Islet precursor cell (in vitro differentiated cells): ENCODE results near the gene NSF.
"Not testable (repeated sequence)": the region's sequence is repeated elsewhere in the genome, so short reads cannot be mapped to it uniquely, and the experiment has no call there.

Experiments
- DNase-seq: peaks from one replicate; pipeline ENCODE4 v3.0.0-alpha.2; 2018

Gene NSF

GRCh38 chr17:46632146-46632545 is 41.7 kb downstream of the NSF start:
- DNase-seq, result not testable (repeated sequence)

- not testable (repeated sequence) for DNase-seq
Measured at GRCh38 chr17:46634844-46635243, 44.4 kb downstream of the NSF start.

- DNase-seq, result not testable (repeated sequence)
Measured at GRCh38 chr17:46641861-46642656, 51.6 kb downstream of the NSF start.

GRCh38 chr17:46647251-46647650 is 56.8 kb downstream of the NSF start:
- not testable (repeated sequence) for DNase-seq

GRCh38 chr17:46647688-46648278 is 57.3 kb downstream of the NSF start:
- not testable (repeated sequence) for DNase-seq

GRCh38 chr17:46649246-46649645 is 58.8 kb downstream of the NSF start:
- peak; percentile 3 for DNase-seq

- DNase-seq, result not testable (repeated sequence)
Measured at GRCh38 chr17:46652024-46652643, 61.7 kb downstream of the NSF start.

- not testable (repeated sequence) for DNase-seq
Measured at GRCh38 chr17:46658235-46658634, 67.8 kb downstream of the NSF start.

GRCh38 chr17:46659702-46660101 is 69.2 kb downstream of the NSF start:
- not testable (repeated sequence) for DNase-seq

GRCh38 chr17:46663123-46663522 is 72.7 kb downstream of the NSF start:
- DNase-seq, result not testable (repeated sequence)

GRCh38 chr17:46663552-46663951 is 73.1 kb downstream of the NSF start:
- DNase-seq, result not testable (repeated sequence)

GRCh38 chr17:46665969-46666368 is 75.5 kb downstream of the NSF start:
- not testable (repeated sequence) for DNase-seq

GRCh38 chr17:46670789-46671188 is 80.3 kb downstream of the NSF start:
- DNase-seq, result not testable (repeated sequence)

- not testable (repeated sequence) for DNase-seq
Measured at GRCh38 chr17:46672777-46673176, 82.3 kb downstream of the NSF start.

- DNase-seq, result not testable (repeated sequence)
Measured at GRCh38 chr17:46677819-46678218, 87.3 kb downstream of the NSF start.

GRCh38 chr17:46683653-46684052 is 93.2 kb downstream of the NSF start:
- DNase-seq, result not testable (repeated sequence)

- not testable (repeated sequence) for DNase-seq
Measured at GRCh38 chr17:46685284-46685683, 94.8 kb downstream of the NSF start.

- not testable (repeated sequence) for DNase-seq
Measured at GRCh38 chr17:46692196-46692595, 101.7 kb downstream of the NSF start.

GRCh38 chr17:46693283-46693682 is 102.8 kb downstream of the NSF start:
- not testable (repeated sequence) for DNase-seq

- not testable (repeated sequence) for DNase-seq
Measured at GRCh38 chr17:46696522-46696921, 106.1 kb downstream of the NSF start.

- not testable (repeated sequence) for DNase-seq
Measured at GRCh38 chr17:46699014-46699413, 108.5 kb downstream of the NSF start.

GRCh38 chr17:46717999-46718398 is 127.5 kb downstream of the NSF start:
- DNase-seq, result no peak

GRCh38 chr17:46719891-46720290 is 129.4 kb downstream of the NSF start:
- no peak for DNase-seq

GRCh38 chr17:46720408-46720807 is 129.9 kb downstream of the NSF start:
- no peak for DNase-seq
